Anterior cingulate cortex (tissue), 58 donors: Measurements from ENCODE around the gene TAS2R19.

Experiments
- DNase-seq, 58 donors: peaks; one replicate each; lab custom pipeline; 2025; lab: John Stamatoyannopoulos, UW

The TAS2R19 gene

GRCh38 chr12:10998204-10998603, 24.2 kb downstream of the TAS2R19 start, which contains the start of gene TAS2R20:
TSS of gene TAS2R20 (minus strand) at chr12:10998304. CDS start at chr12:10997875, 429 bp downstream.
- no peak for DNase-seq

- DNase-seq, result no peak
These were observed 28.1 kb downstream of the TAS2R19 start for GRCh38 chr12:10994307-10994706.

GRCh38 chr12:10989107-10989506, 33.3 kb downstream of the TAS2R19 start:
- no peak for DNase-seq

GRCh38 chr12:10986812-10987211, 35.6 kb downstream of the TAS2R19 start, which contains the start of gene TAS2R50:
TSS of gene TAS2R50 (minus strand) at chr12:10986912. CDS start at chr12:10986860, 52 bp downstream.
- DNase-seq, result no peak

- no peak for DNase-seq
These were observed 40.2 kb downstream of the TAS2R19 start for GRCh38 chr12:10982244-10982643.

GRCh38 chr12:10974965-10975364, 47.5 kb downstream of the TAS2R19 start:
- DNase-seq, result no peak
